HepG2 (cell line): ENCODE data around the gene FITM1. TPM values are rescaled to one million over a fixed set of nuclear protein-coding genes. Genes with fewer than 3 reads are reported as not detected.

Experiments
- ATAC-seq: fragments of 200-7000 bp; cut with Tn5 transposase; 3 replicates; pipeline ENCODE4 v1.9.1; 2020; ENCODE audit warnings: mild to moderate bottlenecking, moderate library complexity
- BruUV-seq: library from RNA; stranded (reverse); fragments of 400-500 nt; replicated peaks from 2 replicates; lab custom pipeline; 2021; lab: Mats Ljungman, UMichigan
- CTCF ChIA-PET: fragments of 300-600 bp; formaldehyde crosslinking; extraction: SDS; loops from one replicate; lab custom pipeline; 2021; ENCODE audit warnings: low total read pairs, inconsistent platforms, low intra/inter-chr PET ratio; lab: Yijun Ruan, JAX
- POLR2A ChIA-PET: fragments of 350-600 bp; sonication (Branson Sonifier 250); formaldehyde crosslinking; loops from one replicate; lab custom pipeline; 2020; ENCODE audit warnings: antibody characterized with exemption, inconsistent platforms; lab: Yijun Ruan, JAX
- DNase-seq: peaks from one replicate; pipeline ENCODE4 v3.0.0-alpha.2; 2015; ENCODE audit warnings: low spot score
- FAIRE-seq: peaks from 3 replicates; lab custom pipeline; 2011; peaks lifted over from hg19 to GRCh38; lab: Jason Lieb, UNC
- H2AFZ ChIP-seq: one replicate; pipeline ENCODE4 v1.6.1; 2011; ENCODE audit warnings: low read length, inconsistent platforms
- H3K27ac ChIP-seq: fragments of 300-600 bp; 3 replicates; pipeline ENCODE4 v1.8.0; 2011; ENCODE audit warnings: mixed run types, mild to moderate bottlenecking, mixed read lengths, low read length, inconsistent platforms; ENCODE audit not compliant: insufficient read depth; ENCODE audit errors: extremely low read length
- H3K27me3 ChIP-seq, 2 experiments: fragments of 200-600 bp in 1 of 2; 2 replicates in 1 of 2; 3 replicates in 1 of 2; pipeline versions ENCODE4 v1.6.0 to v1.8.0; 2011; ENCODE audit warnings: low read length in 2 of 2, mild to moderate bottlenecking in 2 of 2, moderate library complexity in 2 of 2, inconsistent platforms in 1 of 2; ENCODE audit not compliant: insufficient read depth in 2 of 2, control insufficient read depth in 1 of 2
- H3K36me3 ChIP-seq, 2 experiments: fragments of 200-600 bp in 1 of 2; replicated peaks in 1 of 2; 2 replicates in 1 of 2; 3 replicates in 1 of 2; pipeline versions ENCODE4 v1.5.1 to v1.8.0; 2011; ENCODE audit warnings: low read length in 2 of 2, inconsistent platforms in 1 of 2; ENCODE audit not compliant: insufficient read depth in 2 of 2, control insufficient read depth in 1 of 2
- H3K4me1 ChIP-seq: 2 replicates; pipeline ENCODE4 v1.5.1; 2012; ENCODE audit warnings: low read length, inconsistent platforms; ENCODE audit not compliant: insufficient read depth
- H3K4me2 ChIP-seq: 2 replicates; pipeline ENCODE4 v1.6.0; 2011; ENCODE audit warnings: low read depth, low read length, inconsistent platforms
- H3K4me3 ChIP-seq, 3 experiments: fragments of 200-600 bp in 1 of 3; sonication (generic), shearing (Covaris generic) in 1 of 3; replicated peaks in 1 of 3; 2 replicates each; pipeline ENCODE4 v1.5.1; 2011 to 2016; ENCODE audit warnings: low read length in 3 of 3, inconsistent platforms in 2 of 3, low read depth in 2 of 3, mild to moderate bottlenecking in 2 of 3, control low read depth in 1 of 3, mixed read lengths in 1 of 3; ENCODE audit not compliant: insufficient read depth in 1 of 3
- H3K79me2 ChIP-seq: one replicate; pipeline ENCODE4 v1.6.1; 2011; ENCODE audit warnings: low read length, inconsistent platforms; ENCODE audit not compliant: insufficient read depth
- H3K9ac ChIP-seq: 2 replicates; pipeline ENCODE4 v1.6.0; 2011; ENCODE audit warnings: mild to moderate bottlenecking, low read depth, low read length, inconsistent platforms; ENCODE audit not compliant: insufficient read depth
- H3K9me3 ChIP-seq: 2 replicates; pipeline ENCODE4 v1.5.1; 2012; ENCODE audit warnings: mild to moderate bottlenecking, low read length
- H4K20me1 ChIP-seq: 2 replicates; pipeline ENCODE4 v1.6.0; 2011; ENCODE audit warnings: inconsistent platforms, mild to moderate bottlenecking, low read length, moderate library complexity; ENCODE audit not compliant: insufficient read depth
- HOXD1 ChIP-seq: sonication (generic); formaldehyde crosslinking; IDR thresholded peaks from 2 replicates; pipeline ENCODE4 v1.5.0; 2020; ENCODE audit warnings: missing genetic modification reagents
- KDM4B ChIP-seq: sonication (generic); formaldehyde crosslinking; IDR thresholded peaks from 2 replicates; pipeline ENCODE4 v1.4.0; 2020; ENCODE audit warnings: missing genetic modification reagents
- MYC ChIP-seq: sonication (generic); formaldehyde crosslinking; IDR thresholded peaks from 2 replicates; pipeline ENCODE4 v1.9.0; 2021; ENCODE audit warnings: missing genetic modification reagents, borderline replicate concordance
- NFYC ChIP-seq: IDR thresholded peaks from 2 replicates; pipeline ENCODE4 v1.6.1; 2016; ENCODE audit warnings: missing genetic modification reagents, missing compliant biosample characterization
- SOX6 ChIP-seq, 2 experiments: fragments of 450-650 bp in 1 of 2; sonication (generic) in 1 of 2; formaldehyde crosslinking in 1 of 2; IDR thresholded peaks; 2 replicates each; pipeline versions ENCODE4 v1.4.0 to v1.6.1; 2017 to 2020; ENCODE audit warnings: antibody characterized with exemption in 1 of 2, mild to moderate bottlenecking in 1 of 2, missing genetic modification reagents in 1 of 2
- SP140L ChIP-seq: sonication (generic); formaldehyde crosslinking; IDR thresholded peaks from 2 replicates; pipeline ENCODE4 v1.4.0; 2020; ENCODE audit warnings: missing genetic modification reagents, borderline replicate concordance
- ZNF292 ChIP-seq: sonication (generic); formaldehyde crosslinking; IDR thresholded peaks from 2 replicates; pipeline ENCODE4 v1.8.1; 2022; ENCODE audit warnings: mild to moderate bottlenecking, low read depth, missing genetic modification reagents, borderline replicate concordance
- ZNF468 ChIP-seq: sonication (generic); formaldehyde crosslinking; IDR thresholded peaks from 2 replicates; pipeline ENCODE4 v1.8.0; 2022; ENCODE audit warnings: mild to moderate bottlenecking, moderate library complexity, missing genetic modification reagents
- ZSCAN31 ChIP-seq: sonication (generic); formaldehyde crosslinking; IDR thresholded peaks from 2 replicates; pipeline ENCODE4 v1.5.0; 2020; ENCODE audit warnings: low read depth, mild to moderate bottlenecking, missing genetic modification reagents
- WGBS: methylation state at CpG from one replicate; pipeline ENCODE4 v1.1.6; 2017; ENCODE audit warnings: low lambda C conversion rate; 5-methylcytosine and 5-hydroxymethylcytosine counted together
- in situ Hi-C: cut with HindIII; loops from 2 replicates; pipeline ENCODE4 v1.10.0; 2017; ENCODE audit warnings: low pct_unique_long_range_greater_than_20kb; ENCODE audit not compliant: extremely low pct_ligation_motif_present
- intact Hi-C: fragments of 100-400 bp; cut with micrococcal nuclease; formaldehyde crosslinking; loops from one replicate; pipeline ENCODE4 v1.10.0; 2022; ENCODE audit not compliant: unreplicated experiment
- polyA plus RNA-seq, 8 experiments: library from polyadenylated mRNA; depleted of rRNA in 3 of 8; stranded (reverse) in 7 of 8; unstranded in 1 of 8; fragments of >200 nt; fragmentation: Illumina TruSeq in 4 of 8; extraction: Trizol in 4 of 8; gene quantifications; 2 replicates each; pipeline versions ENCODE4 v1.2.1 to v1.2.3, GENCODE V29; 2011 to 2016; ENCODE audit warnings: low read depth in 4 of 8, missing spikeins in 1 of 8, mixed read lengths in 1 of 8; ENCODE audit not compliant: insufficient read depth in 1 of 8
- total RNA-seq, 5 experiments: library from RNA; depleted of rRNA; stranded (reverse); fragments of >200 nt; fragmentation: Illumina TruSeq; extraction: Trizol; gene quantifications; 2 replicates each; pipeline ENCODE4 v1.2.3, GENCODE V29; 2016; ENCODE audit warnings: low read depth in 1 of 5

FITM1 gene
- total and polyA plus RNA-seq, 2 of the 13 experiments (the other 11 are each of a cell fraction or from before 2014, with no cell fraction given), result 2.7 to 5.8 TPM

- ATAC-seq, result no peak
- H3K4me3 ChIP-seq, result no peak overlapping the region
- H3K27ac ChIP-seq, result no peak overlapping the region
- no TSS peak for BruUV-seq
- no peaks in the 10 kb centered on the region for H3K9me3 ChIP-seq
- peaks cover 56% of the 10 kb centered on the region for H3K79me2 ChIP-seq
- POLR2A ChIA-PET, result interaction anchor here (1.6 to 22.7 kb wide), 4 partner anchors 13 to 128 kb away, joined by 5 to 977 read pairs (median 108); partner anchors contain the start of genes DCAF11, IRF9, NRL and PCK2
- no peak overlapping the region for H2AFZ ChIP-seq
- peaks cover 63% of the 10 kb centered on the region for H3K4me1 ChIP-seq
- peaks cover 18 to 34% of the 10 kb centered on the region in 2 experiments for H3K36me3 ChIP-seq
- no peak overlapping the region for H3K9ac ChIP-seq
- in situ Hi-C loops, result loop anchor here (25.0 kb wide), 1 partner anchor 831 kb away; the partner anchor contains the start of genes BCL2L2, PABPN1 and PPP1R3E
- 94% methylated on average over 2 of the region's 2 CpGs for WGBS
- no peak for FAIRE-seq
- peaks cover 0 to 3% of the 10 kb centered on the region in 2 experiments; a peak in 1 of 5 replicates for H3K27me3 ChIP-seq
- peaks cover 14% of the 10 kb centered on the region for H4K20me1 ChIP-seq
- intact Hi-C loops, result no loop called here
- DNase-seq, result no peak
- CTCF ChIA-PET, result no interaction called here
- no peak overlapping the region for H3K4me2 ChIP-seq
- TF ChIP-seq SOX6 (IDR thresholded peaks at IDR 0.05), result no peak
- no peak for TF ChIP-seq SOX6 (CRISPR knock-in tag; IDR thresholded peaks at IDR 0.05)
- TF ChIP-seq ZSCAN31 (CRISPR knock-in tag), result no peak
- TF ChIP-seq KDM4B (CRISPR knock-in tag), result no peak
- no peak for TF ChIP-seq ZNF292 (CRISPR knock-in tag)
- TF ChIP-seq SP140L (CRISPR knock-in tag), result no peak
- TF ChIP-seq ZNF468 (CRISPR knock-in tag), result no peak
- TF ChIP-seq NFYC (CRISPR knock-in tag), result no peak
- TF ChIP-seq HOXD1 (CRISPR knock-in tag), result no peak
- TF ChIP-seq MYC (CRISPR knock-in tag), result no peak
These were observed 13.1 kb downstream of the FITM1 start for GRCh38 chr14:24143511-24143910.
